HG02970 (cell line): Measurements from ENCODE around the gene NCLN.
A peak's percentile ranks its signal among the peaks of the same experiment; 100 is the strongest.

Source experiments
- ATAC-seq: cut with Tn5 transposase; IDR thresholded peaks from one replicate; pipeline ENCODE4 v1.9.1; 2021; ENCODE audit warnings: mild to moderate bottlenecking, moderate library complexity, moderate number of reproducible peaks; ENCODE audit not compliant: unreplicated experiment, low FRiP score

Gene NCLN, protein sequence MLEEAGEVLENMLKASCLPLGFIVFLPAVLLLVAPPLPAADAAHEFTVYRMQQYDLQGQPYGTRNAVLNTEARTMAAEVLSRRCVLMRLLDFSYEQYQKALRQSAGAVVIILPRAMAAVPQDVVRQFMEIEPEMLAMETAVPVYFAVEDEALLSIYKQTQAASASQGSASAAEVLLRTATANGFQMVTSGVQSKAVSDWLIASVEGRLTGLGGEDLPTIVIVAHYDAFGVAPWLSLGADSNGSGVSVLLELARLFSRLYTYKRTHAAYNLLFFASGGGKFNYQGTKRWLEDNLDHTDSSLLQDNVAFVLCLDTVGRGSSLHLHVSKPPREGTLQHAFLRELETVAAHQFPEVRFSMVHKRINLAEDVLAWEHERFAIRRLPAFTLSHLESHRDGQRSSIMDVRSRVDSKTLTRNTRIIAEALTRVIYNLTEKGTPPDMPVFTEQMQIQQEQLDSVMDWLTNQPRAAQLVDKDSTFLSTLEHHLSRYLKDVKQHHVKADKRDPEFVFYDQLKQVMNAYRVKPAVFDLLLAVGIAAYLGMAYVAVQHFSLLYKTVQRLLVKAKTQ

GRCh38 chr19:3185461-3186159, at the start of gene NCLN:
NCLN (plus strand) TSS chr19:3185930; CDS start chr19:3186031, 101 bp downstream.
- ATAC-seq, result peak; percentile 77

DNA sequence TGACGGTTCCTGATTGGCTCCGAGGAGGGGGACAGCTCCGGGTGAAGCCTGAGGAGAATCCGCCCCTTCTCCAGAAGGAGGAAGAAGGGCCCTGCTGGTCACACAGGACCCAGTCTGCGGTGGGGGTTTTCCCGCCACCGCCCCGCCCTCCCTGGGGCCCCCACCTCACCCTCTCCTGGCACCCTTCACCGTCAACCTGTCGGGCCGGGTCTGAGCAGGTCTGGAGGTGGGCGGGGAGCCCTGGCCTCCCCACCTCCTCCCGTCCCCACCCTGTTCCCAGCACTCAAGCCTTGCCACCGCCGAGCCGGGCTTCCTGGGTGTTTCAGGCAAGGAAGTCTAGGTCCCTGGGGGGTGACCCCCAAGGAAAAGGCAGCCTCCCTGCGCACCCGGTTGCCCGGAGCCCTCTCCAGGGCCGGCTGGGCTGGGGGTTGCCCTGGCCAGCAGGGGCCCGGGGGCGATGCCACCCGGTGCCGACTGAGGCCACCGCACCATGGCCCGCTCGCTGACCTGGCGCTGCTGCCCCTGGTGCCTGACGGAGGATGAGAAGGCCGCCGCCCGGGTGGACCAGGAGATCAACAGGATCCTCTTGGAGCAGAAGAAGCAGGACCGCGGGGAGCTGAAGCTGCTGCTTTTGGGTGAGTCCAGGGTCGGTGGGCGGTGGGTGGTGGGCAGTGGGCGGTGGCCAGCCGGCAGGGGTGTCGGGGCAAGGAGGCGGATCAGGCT, 49.6 kb upstream of the NCLN start, which contains the start of gene GNA15:
Gene GNA15, plus strand, starts transcription at position 73 of the 723 bp plus-strand sequence. Its CDS starts 418 bp downstream, at position 491.
- ATAC-seq, result no peak

DNA sequence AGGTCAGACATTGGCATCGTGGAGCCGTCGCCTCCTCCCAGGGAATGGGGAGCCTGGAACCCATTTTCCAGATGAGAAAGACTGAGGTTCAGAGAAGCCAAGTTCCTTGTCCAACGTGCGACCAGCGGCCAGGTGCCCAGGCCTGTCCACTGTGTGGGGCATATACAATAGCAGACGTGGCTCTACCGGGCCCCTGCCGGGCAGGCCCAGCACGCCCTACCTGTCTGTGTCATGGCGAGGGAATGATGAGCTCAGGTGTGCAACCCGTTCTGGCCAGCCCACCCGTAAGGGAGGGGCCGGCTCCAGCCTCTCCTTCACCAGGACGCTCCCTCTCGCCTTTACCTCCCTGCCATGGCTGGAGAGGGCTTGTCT, 49.1 kb upstream of the NCLN start:
- no peak for ATAC-seq

DNA sequence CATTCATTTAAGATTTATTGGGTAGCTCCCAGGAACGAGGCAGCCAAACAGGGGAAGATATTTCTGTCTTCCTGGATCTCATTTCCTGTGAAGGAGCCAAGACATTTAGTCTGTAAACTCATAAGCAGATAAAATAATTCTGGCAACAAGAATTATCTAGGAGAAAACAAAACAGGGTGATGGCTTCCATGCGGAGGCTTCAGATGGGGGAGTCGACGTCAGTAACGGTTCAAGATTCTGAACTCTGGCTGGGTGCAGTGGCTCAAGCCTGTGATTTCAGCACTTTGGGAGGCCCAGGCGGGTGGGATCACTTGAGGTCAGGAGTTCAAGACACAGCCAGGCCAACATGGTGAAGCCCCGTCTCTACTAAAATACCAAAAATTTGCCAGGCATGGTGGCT, 48.6 kb upstream of the NCLN start:
- no peak for ATAC-seq

DNA sequence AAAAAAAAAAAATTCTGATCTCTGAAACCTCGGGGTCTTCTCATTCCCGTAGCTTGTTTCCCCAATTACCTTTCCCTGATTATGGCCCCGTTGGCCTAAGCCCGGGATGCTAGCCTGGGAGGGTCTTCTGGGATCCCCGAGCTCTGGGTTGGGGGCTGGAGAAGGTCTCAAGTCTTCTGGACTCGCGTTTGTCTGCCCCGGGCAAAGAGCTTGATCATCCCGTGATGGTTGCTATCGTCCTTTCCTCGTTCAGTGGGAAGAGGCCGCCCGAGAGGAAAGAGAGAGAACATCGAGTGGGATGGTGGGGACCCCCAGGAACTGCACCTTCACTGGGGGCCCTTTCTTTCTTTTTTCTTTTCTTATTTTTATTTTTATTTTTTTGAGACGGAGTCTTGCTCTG, 47.5 kb upstream of the NCLN start:
- ATAC-seq, result no peak

GRCh38 chr19:3140667-3141038, 45.1 kb upstream of the NCLN start:
- no peak for ATAC-seq

DNA sequence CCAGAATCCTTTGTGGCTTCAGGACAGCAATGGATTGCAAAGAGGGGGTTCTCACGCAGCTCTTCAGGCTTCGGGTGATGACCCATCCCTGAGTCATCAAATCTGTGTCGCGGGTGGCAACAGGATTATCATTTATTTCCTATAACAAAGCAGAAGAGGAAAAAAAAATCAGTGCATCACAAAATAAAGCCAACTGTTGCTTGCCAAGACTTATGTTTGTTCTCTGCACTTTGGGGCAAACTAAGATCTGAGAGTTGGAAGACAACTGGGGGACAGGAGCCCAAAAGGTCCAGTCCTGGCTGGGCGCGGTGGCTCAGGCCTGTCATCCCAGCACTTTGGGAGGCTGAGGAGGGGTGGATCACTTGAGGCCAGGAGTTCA, 43.4 kb upstream of the NCLN start:
- no peak for ATAC-seq

- ATAC-seq, result no peak
Observed at GRCh38 chr19:3142781-3143337, 42.9 kb upstream of the NCLN start.

- ATAC-seq, result no peak
Observed at GRCh38 chr19:3145909-3146676, 39.6 kb upstream of the NCLN start.

GRCh38 chr19:3146677-3147100, 39.0 kb upstream of the NCLN start:
- ATAC-seq, result no peak

GRCh38 chr19:3148503-3148902, 37.2 kb upstream of the NCLN start:
- no peak for ATAC-seq

- no peak for ATAC-seq
Observed at GRCh38 chr19:3149089-3149488, 36.6 kb upstream of the NCLN start.

DNA sequence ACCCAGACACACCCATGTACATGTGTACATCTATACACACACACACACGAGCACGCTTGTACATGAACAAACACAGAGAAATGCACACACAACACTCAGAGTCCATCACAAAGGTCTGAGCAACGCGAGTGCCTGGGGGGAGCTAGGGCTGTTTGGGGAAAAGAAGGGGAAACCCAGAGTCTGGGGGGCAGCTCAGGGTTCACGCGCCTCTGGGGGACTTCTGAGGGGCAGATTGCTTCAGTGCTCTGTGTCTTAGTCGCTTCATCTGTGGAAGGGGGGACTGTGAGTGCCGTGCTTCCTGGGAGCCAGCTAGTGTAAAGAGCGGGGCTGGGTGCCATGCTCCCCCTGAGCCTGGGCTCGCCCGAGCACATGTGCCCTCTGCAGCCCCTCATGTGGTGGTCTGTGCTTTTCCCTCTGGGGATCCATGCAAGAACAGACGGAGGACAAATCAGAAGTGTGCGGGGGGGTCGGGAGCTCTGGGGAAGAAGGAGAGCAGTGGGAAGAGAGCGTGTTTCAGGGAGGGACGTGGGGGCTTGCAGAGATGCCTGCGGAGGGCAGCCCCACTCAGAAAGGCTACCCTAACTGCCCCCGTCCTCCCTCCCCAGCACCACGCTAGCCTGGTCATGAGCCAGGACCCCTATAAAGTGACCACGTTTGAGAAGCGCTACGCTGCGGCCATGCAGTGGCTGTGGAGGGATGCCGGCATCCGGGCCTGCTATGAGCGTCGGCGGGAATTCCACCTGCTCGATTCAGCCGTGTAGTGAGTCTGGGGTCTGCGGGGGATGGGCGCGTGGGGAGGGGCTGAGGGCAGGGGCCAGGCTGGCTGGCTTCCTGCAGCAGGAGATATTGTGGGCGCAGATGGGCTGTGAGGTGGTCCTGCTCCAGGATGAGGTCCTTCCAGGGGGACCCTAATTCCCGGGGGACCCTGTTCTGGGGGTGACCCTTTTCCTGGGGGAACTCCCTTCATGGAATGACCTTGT, 35.9 kb upstream of the NCLN start:
- no peak for ATAC-seq

DNA sequence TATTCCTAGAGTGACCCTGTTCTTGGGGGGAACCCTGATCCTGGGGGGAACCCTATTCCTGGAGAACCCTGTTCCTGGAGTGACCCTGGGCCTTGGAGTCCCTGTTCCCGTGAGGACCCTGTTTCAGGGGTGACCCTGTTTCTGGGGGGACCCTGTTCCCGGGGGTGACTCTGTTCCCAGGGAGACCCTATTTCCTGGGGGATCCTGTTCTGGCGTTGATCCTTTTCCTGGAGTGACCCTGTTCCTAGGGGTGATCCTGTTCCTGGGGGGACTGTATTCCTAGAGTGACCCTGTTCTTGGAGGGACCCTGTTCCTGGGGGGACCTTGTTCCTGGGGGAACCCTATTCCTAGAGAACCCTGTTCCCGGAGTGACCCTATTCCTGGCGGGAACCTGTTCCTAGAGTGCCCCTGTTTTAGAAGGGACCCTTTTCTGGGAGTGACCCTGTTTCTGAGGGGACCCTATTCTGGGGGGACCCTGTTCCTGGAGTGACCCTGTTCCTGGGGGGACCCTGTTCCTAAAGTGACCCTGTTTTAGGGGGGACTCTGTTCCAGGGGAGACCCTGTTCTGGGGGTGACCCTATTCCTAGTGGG, 34.9 kb upstream of the NCLN start:
- no peak for ATAC-seq

GRCh38 chr19:3151563-3152418, 33.9 kb upstream of the NCLN start:
- no peak for ATAC-seq

- no peak for ATAC-seq
Observed at GRCh38 chr19:3152419-3152780, 33.3 kb upstream of the NCLN start.
